HL-60/S4 (cell line): ENCODE measurements around the gene SLC7A8.

Experiments
- in situ Hi-C: fragments of 300-500 bp; cut with MboI; formaldehyde crosslinking; loops from 2 replicates; pipeline ENCODE4 v1.14.3; 2022; ENCODE audit warnings: low sequenced_read_pairs

Gene SLC7A8

DNA sequence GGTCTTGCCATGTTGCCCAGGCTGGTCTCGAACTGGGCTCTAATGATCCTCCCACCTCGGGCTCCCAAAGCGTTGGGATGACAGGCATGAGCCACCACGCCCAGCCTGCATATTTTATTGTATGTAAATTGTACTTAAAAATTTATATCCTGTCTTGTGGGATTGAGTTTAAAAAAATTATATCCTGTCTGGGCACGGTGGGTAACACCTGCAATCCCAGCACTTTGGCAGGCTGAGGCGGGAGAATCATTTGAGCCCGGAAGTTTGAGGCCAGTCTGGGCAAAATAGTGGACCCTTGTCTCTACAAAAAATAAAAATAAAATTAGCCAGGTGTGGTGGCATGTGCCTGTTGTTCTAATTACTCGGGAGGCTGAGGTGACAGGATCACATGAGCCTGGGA, 50.5 kb downstream of the SLC7A8 start:
- in situ Hi-C loops, result no loop called here

DNA sequence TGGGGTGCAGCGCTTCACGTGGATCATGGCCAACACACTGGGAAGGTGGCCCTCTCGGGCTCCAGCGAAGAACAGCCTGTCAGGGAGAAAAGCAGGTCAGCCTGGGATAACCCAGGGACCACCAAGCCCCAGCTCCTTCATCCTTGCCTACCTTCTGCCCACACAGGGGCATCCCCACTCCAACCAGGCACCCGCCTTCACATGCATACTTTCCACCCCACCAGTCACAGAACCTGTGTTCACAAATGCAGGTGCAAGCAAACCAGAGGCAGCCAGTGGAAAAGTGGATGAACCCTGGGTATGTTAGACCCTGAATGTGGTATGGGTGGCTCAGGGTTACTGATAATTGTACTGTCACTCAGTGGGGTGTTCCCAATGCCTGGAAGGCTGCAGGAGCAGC, 52.0 kb downstream of the SLC7A8 start:
- in situ Hi-C loops, result no loop called here

DNA sequence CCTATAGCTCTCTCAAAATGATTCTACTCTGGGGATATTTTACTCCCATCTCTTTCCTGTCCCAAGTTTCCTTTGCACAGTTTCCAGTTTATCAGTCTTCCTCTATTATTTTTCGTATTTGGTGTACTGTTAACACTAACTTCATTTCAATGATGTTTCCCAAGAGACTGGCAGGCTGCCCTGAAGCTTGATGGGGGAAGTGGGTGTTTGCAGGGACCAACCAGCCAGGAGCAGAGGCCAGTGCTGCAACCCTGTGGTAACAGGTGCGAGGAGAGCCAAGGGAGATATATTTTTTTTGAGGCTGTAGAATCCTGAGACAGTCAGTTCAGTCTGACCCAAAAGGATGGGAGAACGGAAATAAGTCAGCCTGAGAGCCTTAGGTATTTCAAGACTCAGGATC, 52.6 kb downstream of the SLC7A8 start:
- in situ Hi-C loops, result no loop called here

DNA sequence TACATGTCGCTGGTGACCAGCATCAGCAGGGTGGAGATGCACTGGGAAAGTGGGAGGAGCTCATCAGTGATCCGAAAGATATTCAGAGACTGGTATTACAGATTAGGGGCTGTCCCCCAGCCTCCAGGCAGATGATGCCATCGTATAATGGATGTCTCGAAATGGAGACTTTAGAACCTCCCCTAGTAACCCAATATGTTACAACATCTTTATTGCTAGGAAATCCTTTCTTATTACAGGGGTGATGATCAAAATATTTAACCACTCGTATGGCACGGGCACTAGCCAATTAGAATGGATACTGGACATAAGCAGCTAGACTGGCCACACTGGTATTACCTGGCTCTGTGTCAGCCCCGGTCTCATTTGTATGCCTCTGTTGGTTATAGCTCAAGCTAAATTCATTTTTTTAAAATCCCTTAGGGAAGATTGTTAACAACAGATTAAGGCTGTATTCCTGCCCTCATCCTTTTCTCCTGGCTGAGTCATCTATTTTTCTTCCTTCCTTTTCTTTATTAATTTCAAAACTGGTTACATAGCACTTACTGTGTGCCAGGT, 53.6 kb downstream of the SLC7A8 start:
- in situ Hi-C loops, result no loop called here

DNA sequence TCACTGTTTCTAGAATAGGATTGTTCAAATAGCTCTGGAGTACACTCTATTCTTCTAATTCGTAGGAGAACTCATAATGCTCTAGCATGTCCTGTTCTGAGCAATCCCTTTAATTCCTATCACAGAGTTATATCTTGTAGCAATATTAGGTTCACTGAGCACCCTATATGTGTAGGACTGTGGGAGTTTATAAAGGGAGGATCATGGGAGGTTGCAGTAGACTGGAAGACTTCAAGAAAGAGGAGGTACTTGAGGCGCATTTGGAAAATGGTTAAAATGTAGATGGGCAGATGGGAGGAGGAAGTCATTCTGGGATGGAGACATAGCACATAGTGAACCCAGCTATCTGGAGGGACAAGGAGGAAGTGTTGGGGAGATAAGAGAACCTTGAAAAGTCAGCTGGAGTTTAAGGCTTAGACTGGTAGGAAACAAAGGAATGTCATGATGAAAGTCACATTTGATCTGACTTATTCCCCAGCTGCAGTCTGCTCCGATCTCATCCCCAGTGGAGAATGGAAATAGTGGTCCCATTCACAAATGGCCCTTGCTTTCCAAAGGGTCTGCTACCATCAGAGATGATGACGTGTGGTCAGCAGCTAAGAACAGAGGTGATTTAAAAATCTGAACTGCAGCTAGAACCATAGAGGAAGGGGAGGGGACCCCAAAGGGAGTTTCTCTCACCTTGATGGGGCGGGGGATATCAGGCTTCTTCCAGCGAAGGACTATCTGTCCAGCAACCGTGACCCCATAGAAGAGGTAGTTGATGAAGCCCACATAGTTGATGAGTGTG, 54.3 kb downstream of the SLC7A8 start:
- in situ Hi-C loops, result no loop called here

DNA sequence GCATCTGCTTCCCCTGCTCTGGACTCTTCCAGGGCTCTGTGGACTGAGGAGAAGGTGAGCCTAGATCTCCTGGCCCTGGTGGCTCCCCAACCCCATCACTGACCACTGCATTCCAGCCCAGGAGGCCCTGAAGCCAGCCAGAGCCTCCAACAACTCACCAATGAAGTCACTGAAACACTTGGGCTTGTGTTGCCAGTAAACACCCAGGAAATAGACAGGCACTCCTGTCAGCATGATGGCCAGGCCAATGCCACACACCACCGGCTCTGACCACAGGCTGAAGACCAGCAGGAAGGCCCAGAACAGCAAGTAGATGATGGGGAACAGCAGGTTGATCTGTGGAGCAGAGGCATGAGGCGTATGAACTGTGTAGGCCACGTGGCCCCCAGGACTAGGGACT, 55.6 kb downstream of the SLC7A8 start:
- in situ Hi-C loops, result no loop called here

DNA sequence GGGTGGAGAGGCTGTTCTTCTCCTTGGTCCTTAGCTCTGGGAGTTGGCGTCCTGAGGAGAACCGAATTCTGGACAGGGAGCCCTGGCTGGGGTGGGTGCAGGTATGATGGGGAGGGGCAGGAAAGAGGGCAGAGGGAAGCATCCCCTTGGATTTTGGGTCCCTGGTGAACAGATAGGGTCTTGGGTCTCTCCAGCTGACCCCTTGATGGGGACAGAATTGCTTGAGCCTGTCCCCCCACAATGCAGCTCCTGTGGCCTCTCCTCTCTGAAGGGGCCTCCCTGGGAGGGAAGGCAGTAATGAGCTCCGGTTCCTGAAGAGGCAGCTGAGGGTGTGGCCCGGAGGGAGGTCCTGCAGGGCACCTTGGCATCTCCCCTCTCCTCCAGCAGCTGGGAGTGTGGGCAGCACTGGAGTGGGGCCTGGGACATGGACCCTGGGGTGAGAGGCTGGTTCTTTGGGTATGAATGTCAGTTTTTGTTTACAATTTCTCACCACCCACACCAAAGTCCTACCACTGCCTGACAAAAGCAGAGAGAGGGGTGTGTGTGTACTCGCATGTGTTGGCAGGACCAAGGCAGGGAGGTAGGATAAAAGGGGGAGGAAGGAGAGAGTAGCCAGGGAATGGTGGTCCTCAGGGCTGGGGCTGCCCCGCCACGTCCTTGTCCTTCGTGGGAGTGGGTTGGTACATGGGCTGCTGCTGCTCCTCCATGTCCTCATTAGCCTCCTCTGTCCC, 56.7 kb downstream of the SLC7A8 start:
- in situ Hi-C loops, result no loop called here

DNA sequence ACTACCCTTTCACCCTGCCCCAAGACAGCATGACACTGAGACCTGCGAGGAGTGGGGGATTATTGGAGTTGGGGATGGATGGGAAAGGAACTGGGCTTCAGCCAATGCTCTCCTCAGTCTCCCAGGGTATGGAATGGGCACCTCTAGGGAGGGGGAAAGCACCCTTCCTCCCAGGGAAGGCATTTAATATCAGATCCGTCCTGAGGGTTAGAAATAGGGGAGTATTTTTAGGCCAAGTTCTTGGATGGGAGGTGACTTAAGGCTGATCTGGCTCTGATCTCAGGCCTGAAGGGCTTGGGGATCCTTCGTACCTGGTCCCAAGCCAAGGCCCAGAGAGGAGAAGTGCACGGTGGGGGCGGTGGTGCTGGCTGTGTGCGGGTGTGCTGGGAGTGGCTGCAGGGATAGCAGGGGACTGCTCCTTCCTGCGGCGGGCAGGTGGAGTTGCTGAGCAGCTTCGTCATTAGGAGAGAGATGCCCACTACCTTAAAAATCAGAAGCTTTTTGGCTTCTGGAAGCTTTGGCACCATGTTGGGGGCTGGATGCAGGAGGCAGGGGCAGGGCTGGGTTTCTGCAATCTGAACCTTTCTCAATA, 57.4 kb downstream of the SLC7A8 start:
- in situ Hi-C loops, result no loop called here

DNA sequence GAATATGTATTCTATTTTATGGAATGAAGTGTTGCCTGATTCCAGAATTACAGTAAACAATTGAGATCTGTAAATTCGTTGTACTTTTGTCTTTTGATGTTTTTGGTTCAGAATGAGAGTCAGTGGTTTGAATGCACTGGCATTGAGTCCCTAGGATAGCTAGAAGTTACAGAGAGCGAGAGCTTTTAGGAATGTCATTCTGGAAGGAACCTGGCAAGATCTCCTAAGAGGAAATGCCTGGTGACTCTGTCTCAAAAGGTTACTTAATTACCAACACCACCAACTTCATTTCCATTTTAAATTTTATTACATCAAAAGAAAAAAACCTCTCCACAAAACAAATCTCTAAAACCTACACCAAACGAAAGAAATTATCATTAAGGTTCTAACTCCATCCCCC, 58.4 kb downstream of the SLC7A8 start:
- in situ Hi-C loops, result no loop called here

DNA sequence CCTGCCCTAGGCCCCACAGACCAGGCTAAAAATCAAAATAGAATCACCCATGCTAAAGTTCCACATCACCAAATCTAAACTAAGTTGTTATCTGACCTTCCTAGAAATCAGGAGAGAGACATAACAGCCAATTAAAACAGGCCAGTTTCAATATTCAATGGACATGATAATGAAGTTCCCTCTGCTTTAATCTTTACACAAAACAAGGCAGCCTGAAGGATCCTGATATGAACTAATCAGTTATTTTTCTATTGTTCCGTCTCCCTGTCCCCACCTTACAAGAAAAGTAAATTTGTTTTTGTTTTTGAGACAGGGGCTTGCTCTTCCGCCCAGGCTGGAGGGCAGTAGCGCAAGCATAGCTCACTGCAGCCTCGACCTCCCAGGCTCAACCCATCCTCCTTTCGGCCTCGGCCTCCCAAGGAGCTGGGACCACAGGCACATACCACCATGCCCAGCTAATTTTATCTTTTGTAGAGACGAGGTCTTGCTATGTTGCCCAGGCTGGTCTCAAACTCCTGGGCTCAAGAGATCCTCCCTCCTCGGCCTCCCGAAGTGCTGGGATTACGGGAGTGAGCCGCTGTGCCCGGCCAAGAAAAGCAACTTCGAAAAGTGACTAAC, 59.0 kb downstream of the SLC7A8 start:
- in situ Hi-C loops, result loop anchor here (5.0 kb wide), 1 partner anchor 63 kb away; no protein-coding TSS in a partner anchor

DNA sequence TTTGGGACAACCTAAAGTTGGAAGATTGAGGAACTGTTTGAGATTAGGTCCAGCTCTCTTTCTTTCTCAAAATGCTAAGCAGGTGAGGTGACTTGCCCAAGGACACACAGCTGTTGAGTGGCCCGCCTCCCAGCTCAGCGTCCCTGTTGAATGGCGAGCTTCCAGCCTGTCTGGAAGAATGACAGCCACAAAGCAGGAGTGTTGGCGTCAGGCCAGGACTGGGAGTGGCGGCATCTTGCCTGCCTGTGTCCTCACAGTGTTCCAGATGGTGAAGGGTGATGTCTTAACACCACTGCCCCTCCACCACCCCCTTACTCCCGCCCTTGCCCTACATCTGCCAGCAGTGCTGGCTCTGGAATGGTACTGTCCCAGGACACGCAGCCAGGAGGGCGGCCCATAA, 60.0 kb downstream of the SLC7A8 start:
- in situ Hi-C loops, result loop anchor here (5.0 kb wide), 1 partner anchor 64 kb away; no protein-coding TSS in a partner anchor

DNA sequence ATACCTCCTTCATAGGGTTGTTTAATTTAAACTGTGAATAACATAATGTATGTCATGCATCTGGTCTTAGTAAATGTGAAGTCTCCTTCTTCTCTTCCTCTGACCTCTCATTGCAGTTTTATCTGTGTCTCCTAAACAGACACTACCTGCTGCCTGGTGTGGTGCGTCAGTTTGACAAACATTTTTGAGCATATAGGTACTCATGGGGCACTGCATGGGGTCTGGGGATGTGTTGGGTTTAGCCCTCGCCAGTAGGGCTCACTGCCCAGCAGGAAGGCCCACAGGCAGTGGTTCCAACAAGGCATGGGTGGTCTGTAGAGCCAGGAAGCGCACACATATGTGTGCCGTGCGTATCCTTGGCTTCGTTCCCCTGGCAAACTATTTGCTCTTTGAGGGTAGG, 61.4 kb downstream of the SLC7A8 start:
- in situ Hi-C loops, result loop anchor here (5.0 kb wide), 1 partner anchor 65 kb away; no protein-coding TSS in a partner anchor

DNA sequence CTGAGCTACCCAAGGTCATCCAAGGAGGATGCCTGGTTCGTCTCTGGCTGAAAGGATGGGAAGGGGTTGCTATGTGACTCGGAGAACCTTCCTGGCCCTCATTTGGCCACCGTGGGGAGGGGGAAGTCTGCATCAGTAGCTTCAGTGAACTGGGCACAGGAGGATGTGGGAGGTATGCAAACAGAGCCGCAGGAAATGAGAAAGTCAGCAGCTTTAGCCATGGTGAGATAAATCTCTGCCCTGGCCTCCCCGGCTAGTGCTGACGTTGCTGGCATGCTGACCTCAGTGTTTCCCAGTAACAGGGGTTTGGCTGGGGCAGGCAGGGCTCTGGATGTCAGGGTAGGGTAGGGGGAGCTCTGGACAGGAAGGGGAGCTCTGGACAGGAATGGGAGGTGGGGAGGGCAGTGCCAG, 62.1 kb downstream of the SLC7A8 start:
- in situ Hi-C loops, result loop anchor here (5.0 kb wide), 1 partner anchor 66 kb away; no protein-coding TSS in a partner anchor

DNA sequence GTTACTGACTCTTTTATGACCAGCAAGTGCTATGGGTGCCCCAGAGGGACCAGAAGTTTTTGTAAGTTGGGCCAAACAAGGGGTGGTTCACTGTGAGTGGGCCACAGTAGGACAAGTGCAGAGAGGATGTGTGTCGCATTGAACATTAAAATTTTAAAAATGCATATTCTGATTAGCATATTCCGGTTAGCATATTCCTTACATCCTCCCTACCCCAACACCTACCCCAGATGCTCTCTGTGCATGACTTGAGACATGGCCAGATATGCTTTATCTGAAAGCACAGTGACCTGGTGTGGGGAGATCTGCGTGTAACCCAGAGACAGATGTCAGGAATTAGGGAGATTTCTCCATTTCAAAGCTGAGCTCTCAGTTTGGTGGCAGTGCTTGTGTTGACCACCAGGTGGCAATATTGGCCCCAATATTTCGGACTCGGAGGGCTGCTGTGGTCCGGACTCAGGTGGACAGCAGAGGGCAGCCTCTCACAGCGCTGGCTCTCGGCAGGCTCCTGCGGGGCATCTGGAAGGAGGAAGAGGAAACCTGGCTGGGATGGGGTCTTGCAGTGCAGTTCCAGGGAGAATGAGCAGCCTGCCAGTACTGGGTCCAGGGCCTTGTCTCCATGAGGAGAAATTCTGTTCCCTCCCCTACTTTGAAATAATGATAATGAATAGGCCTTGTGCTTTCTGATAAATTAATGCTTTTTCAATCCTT, 62.8 kb downstream of the SLC7A8 start:
- in situ Hi-C loops, result loop anchor here (5.0 kb wide), 1 partner anchor 67 kb away; no protein-coding TSS in a partner anchor

DNA sequence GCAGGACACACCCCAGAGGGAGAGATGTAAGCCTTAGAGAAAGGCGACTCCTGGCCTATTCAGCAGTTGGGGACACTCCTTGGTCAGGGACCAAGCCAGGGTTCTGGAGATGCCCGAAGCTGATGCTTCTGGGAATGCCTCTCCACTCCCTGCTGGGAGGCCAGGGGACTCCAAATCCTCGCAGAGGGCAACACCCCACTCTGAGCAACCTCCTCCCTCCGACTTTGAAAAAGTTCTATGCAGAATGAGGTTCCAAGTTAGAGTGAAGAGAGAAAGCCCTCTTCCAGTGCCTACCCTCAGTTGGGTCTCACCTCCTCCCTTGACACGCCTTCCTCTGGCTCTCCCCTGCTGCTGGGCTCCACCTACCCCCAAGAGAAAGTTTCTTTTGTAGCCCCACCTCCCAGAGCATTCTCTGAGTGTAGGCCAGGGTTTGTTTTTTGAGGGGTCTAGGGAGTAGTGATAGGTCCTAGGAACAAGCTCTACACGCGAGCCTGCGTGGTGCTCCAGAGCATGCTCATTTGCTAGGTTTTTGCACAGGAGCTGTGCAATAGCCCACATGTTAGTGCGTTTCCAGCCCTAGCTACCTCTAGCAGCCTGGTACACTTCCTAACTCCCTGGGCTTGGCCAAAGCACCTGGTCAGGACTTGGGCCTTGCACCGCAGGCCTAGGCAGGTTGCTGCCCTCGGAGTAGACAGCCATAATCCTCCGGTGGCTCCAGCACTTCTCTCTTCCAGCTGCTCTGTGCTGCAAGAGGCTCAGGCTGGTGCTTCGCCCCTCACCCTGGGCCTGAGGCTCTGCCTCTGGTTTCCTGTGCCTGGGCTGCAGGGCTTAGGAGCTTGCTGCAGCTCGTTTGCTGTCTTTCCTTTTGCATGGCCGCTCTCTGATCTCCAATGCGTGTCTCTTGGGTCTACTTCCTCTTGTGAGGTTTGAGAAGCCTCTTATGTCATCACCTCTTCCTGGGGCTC, 63.8 kb downstream of the SLC7A8 start:
- in situ Hi-C loops, result loop anchor here (5.0 kb wide), 1 partner anchor 68 kb away; no protein-coding TSS in a partner anchor

DNA sequence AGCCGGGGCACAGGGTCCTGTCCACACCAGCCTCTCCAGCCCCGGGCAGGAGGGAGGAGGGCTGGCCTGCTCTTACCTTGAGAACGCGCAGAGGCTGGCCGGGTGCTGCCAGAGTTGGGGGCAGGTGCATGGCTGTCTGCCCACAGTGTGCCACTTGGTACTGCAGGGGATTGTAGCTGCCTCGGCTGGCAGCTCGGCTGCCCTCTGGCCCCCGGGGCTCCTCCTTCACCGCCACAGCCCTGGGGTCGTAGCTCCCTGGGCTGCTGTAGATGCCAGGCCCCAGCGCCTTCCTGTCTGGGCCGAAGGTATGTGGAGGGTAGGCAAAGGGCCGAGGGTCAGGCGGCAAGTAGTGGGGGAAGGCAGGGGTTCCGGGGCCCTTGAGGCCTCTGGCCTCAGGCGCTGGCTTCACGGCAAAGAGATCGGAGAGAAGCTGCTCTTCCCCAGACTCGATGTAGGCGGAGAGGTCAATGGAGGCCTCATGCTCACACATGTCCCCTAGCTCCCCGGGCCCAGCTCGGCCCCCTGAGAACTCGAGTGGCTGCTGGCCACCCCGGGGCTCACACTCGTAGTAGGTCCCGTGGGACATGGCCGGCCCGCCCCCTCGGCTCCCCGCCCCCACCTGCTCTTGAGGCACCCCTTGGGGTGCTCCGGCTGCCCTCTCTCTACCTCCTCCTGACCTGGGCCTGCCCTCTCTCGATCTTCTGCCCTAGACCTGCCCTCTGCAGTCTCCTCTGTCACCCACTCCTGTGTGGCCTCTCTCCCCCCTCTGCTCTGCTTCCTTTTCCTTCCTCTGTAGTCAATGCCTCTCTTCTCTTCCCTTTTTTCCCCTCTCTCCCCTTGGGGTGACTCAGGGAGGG, 64.7 kb downstream of the SLC7A8 start, which contains the start of gene CEBPE:
TSS of gene CEBPE (minus strand) at position 750 of the 857 bp plus-strand sequence. CDS start at position 586, 164 bp downstream.
- in situ Hi-C loops, result no loop called here

DNA sequence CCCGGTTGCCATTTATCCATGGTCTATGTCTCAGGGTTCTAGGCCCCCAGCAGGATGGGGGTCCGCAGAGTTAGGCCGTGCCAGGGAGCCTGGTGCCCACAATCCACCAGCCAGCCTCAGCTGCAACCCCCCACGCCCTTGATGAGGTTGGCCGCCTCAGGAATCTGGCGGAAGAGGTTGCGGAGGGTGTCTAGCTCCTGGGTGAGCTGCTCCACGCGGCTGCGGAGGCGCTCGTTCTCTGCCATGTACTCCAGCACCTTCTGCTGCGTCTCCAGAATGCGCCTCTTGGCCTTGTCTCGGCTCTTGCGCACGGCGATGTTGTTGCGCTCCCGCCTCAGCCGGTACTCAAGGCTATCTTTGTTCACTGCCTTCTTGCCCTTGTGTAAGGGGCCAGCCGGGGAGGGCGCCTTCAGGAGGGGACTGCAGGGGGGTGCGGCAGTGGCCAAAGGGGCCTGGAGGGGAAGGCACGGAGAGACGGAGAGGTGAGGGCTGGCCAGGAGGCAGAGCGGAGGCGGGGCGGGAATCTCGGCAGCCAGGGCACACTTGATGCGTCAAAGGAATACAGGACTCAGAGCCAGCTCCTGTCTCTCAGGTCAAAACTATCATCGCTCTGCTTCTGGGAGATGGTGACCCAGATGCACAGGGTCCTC, 66.0 kb downstream of the SLC7A8 start:
- in situ Hi-C loops, result no loop called here
